RWPE1 (cell line): ENCODE data around the gene LAMC1.

Source experiments
- CTCF ChIA-PET: fragments of 350-600 bp; sonication (Branson Sonifier 250); formaldehyde crosslinking; extraction: SDS; loops from one replicate; lab custom pipeline; 2021; lab: Yijun Ruan, JAX
- POLR2A ChIA-PET: fragments of 400-600 bp; formaldehyde crosslinking; extraction: SDS; loops from one replicate; lab custom pipeline; 2020; ENCODE audit warnings: antibody characterized with exemption; ENCODE audit not compliant: low non-redundant PET; lab: Yijun Ruan, JAX
- DNase-seq: peaks from one replicate; pipeline ENCODE4 v3.0.0; 2012; ENCODE audit warnings: low spot score
- H3K27ac ChIP-seq: fragments of 450-650 bp; 2 replicates; pipeline ENCODE4 v1.5.1; 2017
- TF ChIP-seq, protein P1 (sequence below): fragments of 450-650 bp; conservative IDR thresholded peaks from 2 replicates; pipeline ENCODE4 v1.5.1; 2017; ENCODE audit warnings: low read depth, mild to moderate bottlenecking

Gene LAMC1

DNA sequence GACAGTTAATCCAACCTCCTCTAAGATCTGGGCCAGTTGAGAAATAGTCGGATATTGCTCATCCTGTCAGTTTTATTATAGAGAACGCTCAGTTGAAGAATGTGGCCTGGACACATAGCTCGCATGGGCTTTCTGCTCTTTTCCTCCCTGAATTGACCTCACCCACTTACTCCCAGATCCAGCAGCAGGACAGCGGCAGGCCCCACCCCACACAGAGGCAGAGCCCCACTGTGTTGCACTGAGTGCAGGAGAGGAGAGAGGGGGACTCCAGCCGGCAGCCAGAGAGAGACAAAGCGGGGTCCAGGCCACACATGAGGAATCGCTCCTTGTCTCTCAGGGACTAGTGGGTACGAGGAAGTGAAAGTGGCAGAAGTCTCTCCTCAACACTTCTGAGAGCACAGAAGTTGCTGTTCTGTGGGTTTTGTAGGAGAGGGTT is 78.6 kb downstream of the LAMC1 start:
- ChIA-PET CTCF (no interaction called here), POLR2A (no interaction called here)
- H3K27ac ChIP-seq = peak overlapping the region; percentile 43
- TF ChIP-seq, protein P1, sequence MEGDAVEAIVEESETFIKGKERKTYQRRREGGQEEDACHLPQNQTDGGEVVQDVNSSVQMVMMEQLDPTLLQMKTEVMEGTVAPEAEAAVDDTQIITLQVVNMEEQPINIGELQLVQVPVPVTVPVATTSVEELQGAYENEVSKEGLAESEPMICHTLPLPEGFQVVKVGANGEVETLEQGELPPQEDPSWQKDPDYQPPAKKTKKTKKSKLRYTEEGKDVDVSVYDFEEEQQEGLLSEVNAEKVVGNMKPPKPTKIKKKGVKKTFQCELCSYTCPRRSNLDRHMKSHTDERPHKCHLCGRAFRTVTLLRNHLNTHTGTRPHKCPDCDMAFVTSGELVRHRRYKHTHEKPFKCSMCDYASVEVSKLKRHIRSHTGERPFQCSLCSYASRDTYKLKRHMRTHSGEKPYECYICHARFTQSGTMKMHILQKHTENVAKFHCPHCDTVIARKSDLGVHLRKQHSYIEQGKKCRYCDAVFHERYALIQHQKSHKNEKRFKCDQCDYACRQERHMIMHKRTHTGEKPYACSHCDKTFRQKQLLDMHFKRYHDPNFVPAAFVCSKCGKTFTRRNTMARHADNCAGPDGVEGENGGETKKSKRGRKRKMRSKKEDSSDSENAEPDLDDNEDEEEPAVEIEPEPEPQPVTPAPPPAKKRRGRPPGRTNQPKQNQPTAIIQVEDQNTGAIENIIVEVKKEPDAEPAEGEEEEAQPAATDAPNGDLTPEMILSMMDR = no peak
- no peak for DNase-seq

DNA sequence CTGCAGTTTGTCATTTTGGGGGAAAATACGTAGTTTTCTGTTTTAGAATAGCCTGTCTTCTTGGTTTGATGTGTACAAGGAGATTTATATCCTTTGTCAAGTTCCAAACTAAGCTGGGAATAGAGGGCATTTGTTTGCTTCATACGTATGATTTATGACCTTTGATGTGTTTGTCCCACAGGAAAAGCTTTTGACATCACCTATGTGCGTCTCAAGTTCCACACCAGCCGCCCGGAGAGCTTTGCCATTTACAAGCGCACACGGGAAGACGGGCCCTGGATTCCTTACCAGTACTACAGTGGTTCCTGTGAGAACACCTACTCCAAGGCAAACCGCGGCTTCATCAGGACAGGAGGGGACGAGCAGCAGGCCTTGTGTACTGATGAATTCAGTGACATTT is 79.9 kb downstream of the LAMC1 start:
- CTCF ChIA-PET = interaction anchor here (0.7 kb wide), 1 partner anchor 28 kb away, joined by 3 read pairs; no protein-coding TSS in a partner anchor

DNA sequence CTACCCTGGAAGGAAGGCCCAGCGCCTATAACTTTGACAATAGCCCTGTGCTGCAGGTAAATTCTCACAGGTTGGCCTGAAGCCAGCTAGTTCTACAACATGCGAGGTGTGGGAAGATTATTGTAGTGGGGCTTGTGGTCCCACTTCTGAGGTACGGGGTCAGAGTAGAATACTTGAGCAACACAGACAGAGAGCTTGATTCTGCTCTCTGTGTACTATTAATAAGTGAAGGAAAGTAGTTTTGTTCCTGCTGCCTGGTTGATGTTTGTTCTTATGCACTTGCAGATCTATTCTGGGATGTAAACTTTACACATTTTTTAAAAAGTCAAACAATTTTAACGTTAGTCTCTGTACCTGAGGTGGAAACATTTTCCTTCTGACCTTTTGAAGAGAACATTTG is 80.4 kb downstream of the LAMC1 start:
- H3K27ac ChIP-seq = no peak overlapping the region
- no peak for DNase-seq
- ChIA-PET POLR2A (no interaction called here), CTCF (no interaction called here)
- TF ChIP-seq, protein P1 = no peak

More for the DNA sequence above, 79.9 kb downstream of the LAMC1 start:
- TF ChIP-seq, protein P1 = no peak
- H3K27ac ChIP-seq = no peak overlapping the region
- POLR2A ChIA-PET = no interaction called here
- DNase-seq = no peak

DNA sequence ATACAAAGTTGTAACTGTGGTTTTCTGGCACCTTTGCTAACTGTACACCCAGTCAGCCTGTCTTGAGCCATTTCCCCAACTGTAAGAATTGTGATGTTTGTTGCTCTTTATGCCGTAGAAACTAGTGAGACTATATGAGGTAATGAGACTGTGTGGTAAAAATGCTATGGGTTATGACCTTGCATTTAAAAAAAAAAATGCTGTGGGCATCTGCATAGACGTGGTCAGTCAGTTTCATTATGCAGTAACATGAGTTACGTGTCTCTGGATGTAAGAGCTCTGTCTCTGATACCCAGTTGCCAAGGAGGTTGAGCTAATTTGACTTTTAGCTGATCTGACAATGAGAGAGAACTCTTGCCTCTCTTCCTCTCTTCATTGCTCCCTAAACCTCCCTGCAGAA is 82.2 kb downstream of the LAMC1 start:
- ChIA-PET CTCF (no interaction called here), POLR2A (interaction anchor here (0.6 kb wide), 1 partner anchor 14 kb away, joined by 4 read pairs; no protein-coding TSS in a partner anchor)
- no peak overlapping the region for H3K27ac ChIP-seq
- TF ChIP-seq, protein P1 = no peak
- no peak for DNase-seq

DNA sequence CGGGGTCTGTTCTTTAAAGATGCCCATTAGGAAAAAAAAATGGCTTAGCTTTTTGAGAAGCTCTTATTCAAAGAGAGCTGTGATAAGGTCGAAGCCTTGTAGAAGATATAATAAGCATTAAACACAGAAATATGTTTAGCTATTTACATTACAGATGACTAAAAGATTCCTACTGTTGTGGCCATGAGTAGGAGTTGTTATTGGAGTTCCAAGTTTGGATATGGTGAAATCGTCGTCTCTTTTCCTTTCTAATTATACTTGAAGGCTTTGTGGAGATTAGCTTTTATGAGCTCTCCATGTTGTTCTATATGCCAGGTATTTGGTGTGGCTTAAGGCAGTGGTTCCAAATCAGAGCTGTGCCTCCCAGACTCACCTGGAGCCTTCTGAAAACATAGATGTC is 82.9 kb downstream of the LAMC1 start:
- TF ChIP-seq, protein P1 = no peak
- POLR2A ChIA-PET = no interaction called here
- no peak for DNase-seq
- CTCF ChIA-PET = interaction anchor here (0.6 kb wide), 1 partner anchor 21 kb away, joined by 7 read pairs; no protein-coding TSS in a partner anchor
- no peak overlapping the region for H3K27ac ChIP-seq

DNA sequence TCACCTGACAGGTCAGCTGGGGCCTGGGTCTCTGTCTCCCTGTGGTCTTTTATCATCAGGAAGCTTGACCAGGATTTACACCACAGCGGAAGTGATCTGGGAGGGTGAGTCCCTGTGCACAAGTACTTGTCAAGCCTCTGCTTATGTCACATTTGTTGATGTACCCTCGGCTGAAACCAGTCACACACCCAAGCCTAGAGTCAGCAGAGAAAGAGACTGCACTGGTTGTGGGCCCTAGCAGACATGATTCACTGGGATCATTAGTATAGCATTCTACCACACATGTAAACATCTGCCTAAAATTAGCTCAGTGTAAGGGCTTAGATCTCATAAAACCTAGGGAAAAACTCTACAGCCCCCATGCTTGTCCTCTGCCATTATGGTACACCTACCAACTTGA is 83.5 kb downstream of the LAMC1 start:
- TF ChIP-seq, protein P1 = no peak
- ChIA-PET CTCF (interaction anchor here (0.6 to 0.8 kb wide), 3 partner anchors 21 to 122 kb away, joined by 3 to 7 read pairs (median 4); no protein-coding TSS in a partner anchor), POLR2A (no interaction called here)
- DNase-seq = no peak
- H3K27ac ChIP-seq = no peak overlapping the region
